Measurements from ENCODE around the gene CCNDBP1.

The CCNDBP1 gene

DNA sequence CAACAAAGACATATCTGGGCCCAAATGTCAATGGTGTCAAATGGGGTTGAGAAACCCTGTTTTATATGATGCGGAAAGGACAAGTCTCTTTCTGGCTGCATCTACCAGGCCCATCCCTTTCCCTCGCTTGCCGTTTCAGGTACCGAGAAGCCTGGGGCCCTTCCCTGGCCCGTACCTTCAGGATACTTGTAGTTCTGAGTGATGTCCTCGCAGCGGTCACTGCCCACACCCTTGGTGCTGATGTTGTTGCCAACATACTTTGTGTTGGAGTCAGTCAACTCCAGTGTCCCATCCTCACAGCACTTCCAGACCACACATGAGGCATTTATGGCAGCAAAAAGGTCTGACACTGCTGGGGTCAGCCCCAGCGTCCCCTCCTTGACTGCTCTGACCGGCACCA is 21.8 kb downstream of the CCNDBP1 start:
- Mint-ChIP-seq H3K27ac (no peak overlapping the region), H3K4me3 (no peak overlapping the region), H3K4me1 (peaks cover 8% of the 10 kb centered on the region), H3K27me3 (peaks cover 30% of the 10 kb centered on the region), H3K9me3 (no peaks in the 10 kb centered on the region)
- DNase-seq (no peak), ATAC-seq (no peak)

DNA sequence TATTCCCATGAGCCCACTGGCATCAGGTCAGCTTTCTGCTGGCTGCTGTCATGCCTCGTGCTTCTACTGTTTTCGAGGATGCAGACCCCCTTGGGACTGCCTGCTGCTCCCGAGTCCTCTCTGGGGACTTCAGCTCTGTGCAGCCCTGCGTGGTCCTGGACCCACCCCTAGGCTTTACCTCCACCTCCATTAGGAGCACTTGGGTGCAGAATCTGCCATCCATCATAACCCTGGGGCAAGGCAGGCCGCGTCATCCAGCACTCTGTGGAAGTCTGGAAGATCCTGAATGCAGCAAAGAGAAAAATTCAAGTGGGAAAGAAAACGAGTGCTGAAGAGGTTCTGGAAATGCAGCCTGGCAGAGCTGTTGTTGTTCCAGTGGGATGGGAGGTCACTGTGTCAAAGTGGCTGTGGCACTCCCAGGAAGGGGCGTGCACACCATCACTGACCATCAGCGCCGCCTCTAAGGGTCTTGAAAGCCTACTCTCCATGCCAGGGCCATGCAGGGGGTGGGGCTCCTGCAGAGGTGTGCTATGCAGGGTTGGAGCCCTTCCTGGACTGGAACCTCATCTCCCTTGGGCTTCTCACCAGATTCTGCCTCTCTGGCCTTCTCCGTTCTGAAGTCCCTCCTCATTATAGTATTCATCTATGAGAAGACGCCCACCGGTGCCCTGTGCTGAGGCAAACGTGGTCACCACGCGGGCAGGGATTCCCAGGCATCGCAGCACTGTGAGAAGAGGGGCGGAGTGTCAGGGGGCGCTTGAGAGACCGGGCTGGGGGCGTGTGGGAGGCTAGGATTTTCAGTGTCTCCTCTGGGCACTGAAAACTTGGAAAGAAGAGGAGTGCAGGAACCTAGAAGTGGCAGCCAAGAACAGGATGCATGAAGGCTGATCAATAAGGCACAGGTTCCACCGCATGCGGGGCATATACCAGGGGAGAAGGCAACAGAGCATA is 23.1 kb downstream of the CCNDBP1 start:
- Mint-ChIP-seq H3K4me1 (peaks cover 8% of the 10 kb centered on the region), H3K27me3 (peaks cover 30% of the 10 kb centered on the region), H3K4me3 (no peak overlapping the region), H3K27ac (no peak overlapping the region), H3K9me3 (no peaks in the 10 kb centered on the region)
- ATAC-seq = no peak
- no peak for DNase-seq

DNA sequence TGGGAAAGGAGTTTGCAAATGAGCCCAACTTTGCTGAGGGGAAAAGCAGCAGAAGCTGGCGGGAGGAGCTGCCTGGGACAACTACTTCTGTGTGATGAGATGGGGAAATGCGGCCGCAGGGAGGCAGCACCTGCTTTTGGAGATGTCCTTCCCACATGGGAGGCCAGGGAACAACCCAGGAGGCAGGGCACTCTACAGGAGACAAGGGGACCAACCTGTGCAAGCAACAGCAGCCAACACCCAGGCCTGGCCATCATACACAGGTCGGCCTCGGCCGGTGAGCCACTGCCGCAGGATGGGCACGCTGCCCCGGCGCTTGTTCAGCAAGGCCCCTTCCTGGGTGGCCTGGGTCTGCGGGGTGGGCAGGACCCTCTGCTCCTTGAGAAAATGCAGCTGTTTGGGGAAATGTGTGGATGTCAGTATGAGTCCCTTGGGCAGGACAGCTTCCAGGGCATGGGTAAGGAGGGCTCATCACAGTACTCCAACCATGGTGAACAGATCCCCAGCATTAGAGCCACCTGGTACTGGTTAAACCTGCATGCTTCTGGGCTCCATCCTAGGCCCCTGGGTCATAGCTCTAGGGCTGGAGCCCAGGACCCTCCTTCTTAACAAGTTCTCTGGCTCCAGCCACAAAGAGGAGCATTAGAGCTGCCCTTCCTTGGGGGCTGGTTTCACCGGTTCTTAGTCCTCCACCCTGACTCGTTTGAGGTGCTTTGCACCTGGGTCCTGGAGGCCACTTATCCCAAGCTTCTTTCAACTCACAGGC is 24.0 kb downstream of the CCNDBP1 start:
- no peak for ATAC-seq
- Mint-ChIP-seq H3K27me3 (peaks cover 30% of the 10 kb centered on the region), H3K4me1 (peaks cover 5% of the 10 kb centered on the region), H3K27ac (no peak overlapping the region), H3K4me3 (no peak overlapping the region), H3K9me3 (no peaks in the 10 kb centered on the region)
- no peak for DNase-seq

DNA sequence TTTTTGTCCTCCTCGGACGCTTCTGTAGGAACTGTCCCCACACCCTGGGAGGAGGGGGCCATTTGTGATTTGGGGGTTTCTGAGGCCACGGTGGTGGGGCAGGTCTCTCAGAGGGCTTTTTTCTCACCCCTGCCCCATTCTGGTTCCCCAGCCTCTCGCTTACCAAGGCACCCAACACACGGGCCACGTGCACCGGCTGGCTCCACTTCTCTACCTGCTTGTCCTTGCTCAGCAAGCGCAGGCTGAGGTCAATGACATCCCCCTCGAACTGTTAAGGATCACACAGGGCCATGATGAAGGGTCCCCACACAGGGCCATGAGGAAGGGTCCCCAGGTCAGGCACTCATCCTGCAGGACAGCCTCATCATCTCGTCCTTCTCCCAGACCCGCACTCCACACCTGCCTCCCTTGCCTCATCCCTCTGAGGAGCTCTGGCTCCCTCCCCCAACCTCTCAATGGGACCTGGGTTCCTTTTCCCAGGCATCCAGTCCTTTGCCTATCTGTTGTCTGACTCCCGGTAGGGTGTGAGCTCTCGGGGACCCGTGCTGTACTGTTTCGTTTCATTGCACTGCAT is 25.1 kb downstream of the CCNDBP1 start:
- H3K4me1 Mint-ChIP-seq = no peaks in the 10 kb centered on the region
- peaks cover 30% of the 10 kb centered on the region for H3K27me3 Mint-ChIP-seq
- ATAC-seq = no peak
- H3K9me3 Mint-ChIP-seq = no peaks in the 10 kb centered on the region
- no peak overlapping the region for H3K4me3 Mint-ChIP-seq
- no peak overlapping the region for H3K27ac Mint-ChIP-seq
- no peak for DNase-seq

DNA sequence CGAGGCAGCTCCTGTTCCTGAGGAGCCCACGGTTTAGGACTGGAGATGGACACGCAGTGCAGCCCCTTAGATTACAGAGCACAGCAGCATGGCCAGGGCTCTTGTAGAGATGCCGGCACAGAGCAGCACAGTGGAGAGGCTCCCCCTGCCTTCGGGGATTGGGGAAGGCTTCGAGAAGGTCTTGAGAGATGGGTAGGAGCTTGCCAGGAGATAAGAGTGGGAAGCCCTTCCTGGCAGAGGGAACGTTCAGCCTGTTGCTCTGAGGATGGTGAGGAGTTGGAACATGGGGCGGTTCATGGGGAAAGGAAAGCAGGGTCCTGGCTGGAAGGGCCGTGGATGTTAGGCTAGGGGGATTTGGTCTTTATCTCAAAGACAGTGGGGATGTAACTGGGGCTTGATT is 25.6 kb downstream of the CCNDBP1 start:
- Mint-ChIP-seq H3K9me3 (no peaks in the 10 kb centered on the region), H3K27me3 (peaks cover 30% of the 10 kb centered on the region), H3K4me3 (no peak overlapping the region), H3K27ac (no peak overlapping the region), H3K4me1 (no peaks in the 10 kb centered on the region)
- DNase-seq = no peak
- no peak for ATAC-seq

DNA sequence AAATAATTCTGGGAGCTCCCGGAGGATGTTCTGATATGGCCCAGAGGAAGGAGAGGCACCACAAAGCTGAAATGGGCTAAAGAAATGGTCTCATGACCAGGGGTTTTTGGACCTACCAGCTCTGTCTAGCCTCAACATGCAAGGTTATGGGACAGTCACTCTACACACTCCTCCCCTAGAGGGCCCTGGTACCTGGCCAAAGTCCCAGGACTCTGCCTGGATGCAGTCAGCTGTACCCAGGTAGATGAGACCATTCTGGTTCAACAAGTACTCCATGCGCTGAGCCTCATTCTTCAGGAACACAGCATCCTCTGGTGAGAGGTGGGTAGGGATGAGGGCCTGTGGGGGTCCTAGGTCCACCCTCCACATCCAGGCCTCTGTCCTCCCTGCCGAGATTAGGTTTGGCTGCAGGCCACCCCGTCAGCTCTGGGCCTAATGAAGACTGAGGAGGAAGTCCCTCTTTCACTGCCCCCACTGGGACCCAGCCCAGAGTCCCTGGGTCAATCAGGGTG is 26.1 kb downstream of the CCNDBP1 start:
- Mint-ChIP-seq H3K4me1 (no peaks in the 10 kb centered on the region), H3K27me3 (peaks cover 30% of the 10 kb centered on the region), H3K4me3 (no peak overlapping the region)

DNA sequence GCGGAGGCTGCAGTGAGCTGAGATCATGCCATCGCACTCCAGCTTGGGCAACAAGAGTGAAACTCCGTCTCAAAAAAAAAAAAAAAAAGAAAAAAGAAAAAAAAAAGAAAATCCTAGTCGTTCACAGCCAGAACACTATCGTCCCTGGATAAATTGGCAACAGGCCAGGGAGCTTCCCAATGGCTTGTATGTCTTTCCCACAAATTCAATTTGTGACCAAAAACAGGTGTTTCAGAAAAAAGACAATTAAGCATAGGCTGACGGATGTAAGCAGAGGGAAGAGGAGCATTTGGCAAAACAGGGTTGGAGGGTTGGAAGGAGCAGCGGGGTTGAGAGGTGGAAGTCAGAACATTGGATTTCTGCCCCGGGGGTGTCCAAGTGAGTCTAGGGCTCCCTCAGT is 27.1 kb downstream of the CCNDBP1 start:
- Mint-ChIP-seq H3K4me3 (no peak overlapping the region), H3K4me1 (no peaks in the 10 kb centered on the region), H3K27ac (peak overlapping the region; percentile 80 to 90), H3K9me3 (peaks cover 0 to 5% of the 10 kb centered on the region in 2 donors), H3K27me3 (peaks cover 30% of the 10 kb centered on the region)
- ATAC-seq = no peak
- DNase-seq = no peak

More for the DNA sequence above, 26.1 kb downstream of the CCNDBP1 start:
- Mint-ChIP-seq H3K27ac (no peak overlapping the region), H3K9me3 (no peaks in the 10 kb centered on the region)
- ATAC-seq = no peak
- DNase-seq = no peak

DNA sequence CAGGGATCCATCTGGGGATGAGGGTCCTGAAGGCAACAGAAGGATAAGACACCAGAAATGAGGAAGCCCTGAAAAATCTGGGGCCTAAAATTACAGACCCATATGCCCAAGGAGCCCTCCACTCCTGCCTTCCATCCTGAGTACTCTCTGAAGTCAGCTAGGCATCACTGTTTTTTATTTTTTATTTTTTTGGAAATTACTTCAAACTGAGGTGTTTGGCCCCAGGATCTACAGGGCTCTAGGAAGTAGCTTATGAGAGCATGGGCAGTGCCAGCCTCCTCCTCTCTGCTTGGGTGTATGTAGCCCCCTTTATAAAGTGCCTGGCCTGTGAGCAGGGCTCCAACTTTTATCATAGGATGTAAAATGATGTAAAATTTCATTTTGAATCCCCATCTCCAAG is 27.7 kb downstream of the CCNDBP1 start:
- H3K27ac Mint-ChIP-seq = peak overlapping the region in 1 of 2 donors; percentile 90

DNA sequence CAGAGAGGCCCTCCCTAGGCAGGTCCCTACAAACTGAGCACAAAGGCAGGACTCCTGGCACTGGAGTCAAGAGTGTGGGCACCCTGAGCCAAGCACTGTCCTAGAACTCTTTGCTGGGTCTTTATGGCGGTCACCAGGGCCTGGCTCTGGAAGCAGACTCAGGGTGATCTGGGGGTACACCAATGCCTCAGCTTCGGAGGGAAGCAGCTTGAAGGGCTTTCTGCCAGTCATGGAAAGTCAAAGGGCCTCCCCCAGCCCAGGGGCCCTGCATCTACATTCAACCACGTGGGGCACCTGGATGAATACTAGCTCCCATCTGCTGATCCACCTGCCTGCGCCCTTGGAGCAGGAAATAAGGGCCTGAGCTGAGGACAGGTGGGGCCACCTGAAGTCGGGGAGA is 28.3 kb downstream of the CCNDBP1 start:
- Mint-ChIP-seq H3K9me3 (peaks cover 0 to 7% of the 10 kb centered on the region in 2 donors), H3K27ac (no peak overlapping the region), H3K4me3 (no peak overlapping the region)

More for the DNA sequence above, 27.7 kb downstream of the CCNDBP1 start:
- ATAC-seq = no peak
- Mint-ChIP-seq H3K4me1 (no peaks in the 10 kb centered on the region), H3K4me3 (no peak overlapping the region), H3K9me3 (peaks cover 0 to 7% of the 10 kb centered on the region in 2 donors), H3K27me3 (peaks cover 30% of the 10 kb centered on the region)
- no peak for DNase-seq

DNA sequence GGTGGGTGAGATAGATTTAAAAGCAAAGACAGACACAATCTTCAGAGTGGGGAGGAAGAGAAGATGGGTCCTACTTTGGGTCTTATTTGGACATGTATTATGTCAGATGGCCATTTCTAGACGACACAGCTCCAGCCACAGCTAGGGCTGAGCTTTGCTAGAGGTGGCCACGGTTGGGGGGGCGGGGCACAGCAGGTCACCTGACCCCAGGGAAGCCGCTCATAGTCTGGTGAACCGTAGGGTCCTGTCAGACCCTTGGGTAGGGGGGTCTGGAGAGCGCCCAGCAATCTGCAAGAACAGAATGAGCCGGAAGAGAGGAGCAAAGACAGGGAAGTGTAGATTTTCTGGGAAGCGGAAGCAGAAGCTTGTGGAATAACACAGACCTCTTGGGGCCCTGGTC is 29.0 kb downstream of the CCNDBP1 start:
- H3K27me3 Mint-ChIP-seq = peaks cover 26% of the 10 kb centered on the region
- no peak overlapping the region for H3K27ac Mint-ChIP-seq

More for the DNA sequence above, 28.3 kb downstream of the CCNDBP1 start:
- DNase-seq (no peak), ATAC-seq (no peak)
- Mint-ChIP-seq H3K27me3 (peaks cover 30% of the 10 kb centered on the region), H3K4me1 (no peaks in the 10 kb centered on the region)

DNA sequence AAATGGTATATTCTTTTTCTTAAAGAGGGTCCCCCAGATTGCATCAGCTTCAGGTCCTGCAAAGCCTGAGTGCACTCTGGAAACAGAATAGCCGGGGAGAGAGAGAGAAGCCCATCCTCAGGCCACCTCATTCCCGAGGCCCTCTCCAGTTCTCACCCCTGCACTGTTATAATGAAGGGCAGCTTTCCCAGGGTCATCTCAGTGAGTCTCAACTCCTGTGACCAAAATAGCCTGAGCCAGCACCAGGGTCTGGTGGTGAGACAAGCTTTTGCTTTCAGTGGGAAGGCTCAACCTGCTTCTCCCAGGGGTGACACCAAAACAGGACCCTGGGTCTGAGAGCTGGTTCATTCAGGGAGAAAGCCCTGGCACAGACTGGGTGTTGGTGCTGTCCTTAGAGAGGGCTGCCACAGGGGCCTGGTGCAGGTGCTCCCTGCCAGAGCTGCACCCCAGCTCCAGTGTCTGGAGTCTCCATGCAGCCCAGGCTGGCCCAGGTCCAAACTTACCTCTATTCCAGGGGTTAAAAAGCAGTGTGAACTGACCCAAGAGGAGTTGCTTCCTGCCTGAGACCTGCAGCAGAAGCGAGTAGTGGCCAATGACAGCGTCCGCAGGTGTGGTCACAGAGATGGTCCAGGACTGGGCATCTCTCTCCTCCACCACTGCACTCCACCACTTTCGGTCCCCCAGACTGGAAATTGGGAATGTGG is 29.5 kb downstream of the CCNDBP1 start:
- H3K4me1 Mint-ChIP-seq = no peaks in the 10 kb centered on the region
- H3K4me3 Mint-ChIP-seq = no peak overlapping the region
- no peak overlapping the region for H3K27ac Mint-ChIP-seq
- H3K27me3 Mint-ChIP-seq = peaks cover 20% of the 10 kb centered on the region
- DNase-seq (no peak), ATAC-seq (no peak)
- peaks cover 0 to 7% of the 10 kb centered on the region in 2 donors for H3K9me3 Mint-ChIP-seq

More for the DNA sequence above, 29.0 kb downstream of the CCNDBP1 start:
- H3K9me3 Mint-ChIP-seq = peaks cover 0 to 7% of the 10 kb centered on the region in 2 donors
- no peak overlapping the region for H3K4me3 Mint-ChIP-seq
- ATAC-seq (no peak), DNase-seq (no peak)
- H3K4me1 Mint-ChIP-seq = no peaks in the 10 kb centered on the region

DNA sequence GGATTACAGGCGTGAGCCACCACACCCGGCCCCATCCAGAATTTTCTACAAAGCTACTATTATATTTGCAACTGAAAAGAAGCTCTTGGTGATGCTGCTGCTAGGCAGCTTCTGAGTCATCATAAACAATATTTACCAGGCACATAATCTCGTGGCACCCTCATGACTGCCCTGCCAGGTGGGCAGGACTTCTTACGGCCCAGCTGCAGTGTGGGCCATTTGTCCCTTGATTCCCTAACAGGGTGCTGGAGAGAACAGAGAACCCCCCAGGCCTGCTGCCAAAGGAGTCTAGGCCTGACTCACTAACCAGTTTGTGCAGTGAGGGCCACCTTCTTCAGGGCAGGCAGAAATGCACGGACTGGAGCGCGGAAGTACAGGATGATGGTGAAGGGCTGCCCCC is 30.8 kb downstream of the CCNDBP1 start:
- H3K4me1 Mint-ChIP-seq = no peaks in the 10 kb centered on the region
- no peak overlapping the region for H3K4me3 Mint-ChIP-seq
- H3K27ac Mint-ChIP-seq = no peak overlapping the region
- no peak for ATAC-seq
- H3K27me3 Mint-ChIP-seq = peaks cover 20% of the 10 kb centered on the region
- peaks cover 0 to 7% of the 10 kb centered on the region in 2 donors for H3K9me3 Mint-ChIP-seq
- DNase-seq = no peak

DNA sequence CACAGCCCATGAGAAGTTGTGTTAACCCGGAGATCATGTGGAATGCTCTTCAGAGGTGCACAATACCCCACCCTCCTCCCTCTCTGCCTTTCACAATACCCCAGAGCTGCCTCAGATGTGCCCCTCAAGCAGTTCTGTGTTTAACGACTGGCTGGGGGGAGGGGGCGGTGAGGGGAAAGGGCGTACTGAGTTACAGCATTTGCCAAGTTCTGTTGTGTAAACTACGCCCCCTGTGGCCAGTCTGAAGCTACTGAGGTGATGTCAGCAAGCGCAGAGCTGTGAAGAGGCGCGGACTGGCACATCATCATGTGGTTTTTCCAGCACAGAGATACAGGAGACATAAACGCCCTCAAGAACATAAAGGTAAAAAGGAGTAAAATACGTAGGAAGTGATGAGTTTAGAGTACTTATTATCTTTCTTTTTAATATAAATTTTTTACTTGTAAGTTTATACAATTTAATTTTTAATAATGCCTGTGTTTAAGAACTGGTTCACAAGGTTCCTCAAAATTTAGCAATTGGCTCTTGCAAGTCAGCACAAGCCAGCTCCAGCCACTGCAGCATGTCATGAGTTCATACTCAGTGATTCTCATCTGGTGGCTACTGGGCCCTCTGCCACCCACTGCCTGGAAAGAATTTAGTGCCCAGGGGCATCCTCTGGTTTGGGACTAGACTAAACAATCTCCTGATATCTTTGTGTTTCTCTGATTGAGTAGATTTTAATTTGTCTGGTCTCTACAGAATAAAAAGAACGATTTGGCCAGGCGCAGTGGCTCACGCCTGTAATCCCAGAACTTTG is 33.9 kb downstream of the CCNDBP1 start:
- Mint-ChIP-seq H3K9me3 (peaks cover 0 to 7% of the 10 kb centered on the region in 2 donors), H3K4me3 (no peak overlapping the region), H3K27ac (no peak overlapping the region), H3K4me1 (no peaks in the 10 kb centered on the region), H3K27me3 (peaks cover 27% of the 10 kb centered on the region)
- DNase-seq (no peak), ATAC-seq (no peak)

Measured in stimulated activated naive CD8-positive, alpha-beta T cell treated with anti-CD3 and anti-CD28 coated beads, Interleukin-15, amount 100 ng/mL, for 72 hours (primary cell).